Erythroblast (primary cell): ENCODE data around the gene TBCK.

Experiments used
- GATA1 ChIP-seq: IDR thresholded peaks from 2 replicates; pipeline ENCODE4 v1.6.1; 2011; ENCODE audit warnings: low read depth, mild to moderate bottlenecking, control low read depth, low read length, moderate library complexity
- POLR2A ChIP-seq: IDR thresholded peaks from 2 replicates; pipeline ENCODE4 v1.6.1; 2011; ENCODE audit warnings: mild to moderate bottlenecking, low read length

- no peak for TF ChIP-seq POLR2A
- TF ChIP-seq GATA1 = no peak
Measured at GRCh38 chr4:106238820-106239420, 77.1 kb downstream of the TBCK start.
